PC-3 (cell line): Measurements from ENCODE around the gene GABRG3.

Source experiments
- EZH2 ChIP-seq: fragments of 300-600 bp; sonication (generic); IDR thresholded peaks from one replicate; pipeline ENCODE4 v1.6.1; 2017; ENCODE audit warnings: antibody characterized with exemption, mild to moderate bottlenecking, low read length; ENCODE audit not compliant: unreplicated experiment
- EZH2phosphoT487 ChIP-seq: fragments of 300-600 bp; sonication (generic); IDR thresholded peaks from 2 replicates; pipeline ENCODE4 v1.6.1; 2018; ENCODE audit warnings: mild to moderate bottlenecking, antibody characterized with exemption, low read length, borderline replicate concordance
- TF ChIP-seq, protein P1 (sequence below): fragments of 300-600 bp; sonication (generic); conservative IDR thresholded peaks from 2 replicates; pipeline ENCODE4 v1.5.1; 2017; ENCODE audit warnings: antibody characterized with exemption, low read depth, mild to moderate bottlenecking, low read length

DNA sequence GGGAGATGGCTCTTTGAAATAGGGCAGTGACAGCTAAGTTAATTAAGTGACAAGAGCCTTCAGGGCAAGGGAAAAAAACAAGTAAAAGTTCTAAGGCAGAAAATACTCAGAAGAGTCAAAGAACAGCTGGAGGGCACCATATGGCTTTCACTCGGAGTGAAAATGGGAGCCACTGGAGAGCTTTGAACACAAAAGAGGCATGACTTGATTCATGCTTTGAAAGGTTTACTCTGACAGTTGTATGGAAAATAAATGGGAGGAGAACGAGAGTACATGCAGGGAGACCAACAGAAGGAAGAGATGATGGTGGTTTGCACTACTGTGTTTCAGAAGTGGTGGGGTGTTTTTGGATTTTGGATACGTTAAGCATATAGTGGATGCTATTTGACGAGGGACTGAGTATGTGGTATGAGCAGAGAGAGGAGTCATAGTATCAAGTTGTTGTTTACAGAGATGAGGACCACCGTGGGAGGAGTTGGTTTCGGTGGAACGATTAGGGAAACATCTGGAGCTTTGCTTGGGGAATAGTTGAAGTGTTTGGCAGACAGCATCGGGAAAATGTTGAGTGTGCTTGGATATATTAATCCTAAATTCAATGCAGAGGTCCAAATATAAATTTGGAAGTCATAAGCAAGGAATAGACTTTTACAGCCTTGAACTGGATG is 411.5 kb downstream of the GABRG3 start:
- TF ChIP-seq, protein P1, sequence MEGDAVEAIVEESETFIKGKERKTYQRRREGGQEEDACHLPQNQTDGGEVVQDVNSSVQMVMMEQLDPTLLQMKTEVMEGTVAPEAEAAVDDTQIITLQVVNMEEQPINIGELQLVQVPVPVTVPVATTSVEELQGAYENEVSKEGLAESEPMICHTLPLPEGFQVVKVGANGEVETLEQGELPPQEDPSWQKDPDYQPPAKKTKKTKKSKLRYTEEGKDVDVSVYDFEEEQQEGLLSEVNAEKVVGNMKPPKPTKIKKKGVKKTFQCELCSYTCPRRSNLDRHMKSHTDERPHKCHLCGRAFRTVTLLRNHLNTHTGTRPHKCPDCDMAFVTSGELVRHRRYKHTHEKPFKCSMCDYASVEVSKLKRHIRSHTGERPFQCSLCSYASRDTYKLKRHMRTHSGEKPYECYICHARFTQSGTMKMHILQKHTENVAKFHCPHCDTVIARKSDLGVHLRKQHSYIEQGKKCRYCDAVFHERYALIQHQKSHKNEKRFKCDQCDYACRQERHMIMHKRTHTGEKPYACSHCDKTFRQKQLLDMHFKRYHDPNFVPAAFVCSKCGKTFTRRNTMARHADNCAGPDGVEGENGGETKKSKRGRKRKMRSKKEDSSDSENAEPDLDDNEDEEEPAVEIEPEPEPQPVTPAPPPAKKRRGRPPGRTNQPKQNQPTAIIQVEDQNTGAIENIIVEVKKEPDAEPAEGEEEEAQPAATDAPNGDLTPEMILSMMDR, result no peak
- TF ChIP-seq EZH2phosphoT487 (no peak), EZH2 (no peak)
